SU-DHL-6 (cell line): Measurements from ENCODE around the gene C1orf21.

ENCODE experiments used
- H2AFZ ChIP-seq: fragments of 200-600 bp; sonication (generic); 2 replicates; pipeline ENCODE4 v1.6.1; 2014; ENCODE audit warnings: low read depth, mild to moderate bottlenecking, moderate library complexity, mixed read lengths, antibody characterized with exemption, low read length; ENCODE audit not compliant: severe bottlenecking
- H3F3A ChIP-seq: fragments of 200-600 bp; shearing (Covaris generic); 2 replicates; pipeline ENCODE4 v1.6.0; 2016; ENCODE audit warnings: antibody characterized with exemption, mild to moderate bottlenecking; ENCODE audit not compliant: insufficient read depth
- H3K27ac ChIP-seq: fragments of 200-600 bp; sonication (generic); 2 replicates; pipeline ENCODE4 v1.5.1; 2016; ENCODE audit warnings: low read depth, mild to moderate bottlenecking, low read length, moderate library complexity, mixed read lengths
- H3K27me3 ChIP-seq: fragments of 200-600 bp; sonication (generic), shearing (Covaris generic); 2 replicates; pipeline ENCODE4 v1.6.0; 2014; ENCODE audit warnings: mild to moderate bottlenecking, low read length
- H3K36me3 ChIP-seq: fragments of 200-600 bp; sonication (generic); 2 replicates; pipeline ENCODE4 v1.6.1; 2014; ENCODE audit warnings: mild to moderate bottlenecking, low read length, mixed read lengths
- H3K4me2 ChIP-seq: fragments of 300-600, 200-600 bp; shearing (Covaris generic), sonication (generic); 2 replicates; pipeline ENCODE4 v1.6.0; 2014; ENCODE audit warnings: low read length, low read depth, mild to moderate bottlenecking; ENCODE audit not compliant: poor library complexity, severe bottlenecking
- H3K4me3 ChIP-seq: fragments of 200-600 bp; sonication (generic); 2 replicates; pipeline ENCODE4 v1.5.1; 2014; ENCODE audit warnings: antibody characterized with exemption, low read length, mild to moderate bottlenecking, mixed read lengths; ENCODE audit not compliant: insufficient read depth, poor library complexity, severe bottlenecking
- H3K79me2 ChIP-seq: fragments of 200-600 bp; sonication (generic); 2 replicates; pipeline ENCODE4 v1.6.1; 2014; ENCODE audit warnings: mild to moderate bottlenecking, low read length, moderate library complexity; ENCODE audit not compliant: insufficient read depth
- H3K9ac ChIP-seq: fragments of 200-600 bp; sonication (generic); 2 replicates; pipeline ENCODE4 v1.7.0; 2014; ENCODE audit warnings: mild to moderate bottlenecking, low read length
- H3K9me2 ChIP-seq: fragments of 200-600 bp; sonication (generic); replicated peaks from 2 replicates; pipeline ENCODE4 v1.6.1; 2014; ENCODE audit warnings: low read length; ENCODE audit not compliant: insufficient read depth
- H3K9me3 ChIP-seq: fragments of 200-600 bp; sonication (generic); 2 replicates; pipeline ENCODE4 v1.6.1; 2014; ENCODE audit warnings: low read length, mixed read lengths; ENCODE audit not compliant: insufficient read depth
- H4K20me1 ChIP-seq: fragments of 200-600 bp; sonication (generic); 2 replicates; pipeline ENCODE4 v1.6.1; 2014; ENCODE audit warnings: low read depth, mild to moderate bottlenecking, antibody characterized with exemption, low read length, moderate library complexity, mixed read lengths
- EZH2phosphoT487 ChIP-seq: fragments of 200-600 bp; sonication (generic), shearing (Covaris generic); conservative IDR thresholded peaks from 2 replicates; pipeline ENCODE4 v1.6.1; 2018; ENCODE audit warnings: mild to moderate bottlenecking, antibody characterized with exemption, low read length, moderate library complexity, mixed read lengths
- TF ChIP-seq, protein P1 (sequence below): fragments of 200-600 bp; sonication (generic); IDR thresholded peaks from one replicate; pipeline ENCODE4 v1.5.1; 2017; ENCODE audit warnings: antibody characterized with exemption, mild to moderate bottlenecking, low read length, moderate library complexity; ENCODE audit not compliant: insufficient read depth, poor library complexity, severe bottlenecking

The C1orf21 gene

GRCh38 chr1:184383772-184384323 is 3.0 kb upstream of the C1orf21 start:
- Histone ChIP-seq H3K9ac (no peak overlapping the region), H3F3A (no peaks in the 10 kb centered on the region), H3K9me3 (no peaks in the 10 kb centered on the region), H3K27ac (no peak overlapping the region), H3K4me3 (no peak overlapping the region), H2AFZ (no peak overlapping the region), H3K4me2 (no peak overlapping the region), H3K27me3 (no peaks in the 10 kb centered on the region), H3K79me2 (no peaks in the 10 kb centered on the region), H4K20me1 (no peaks in the 10 kb centered on the region), H3K36me3 (no peaks in the 10 kb centered on the region), H3K9me2 (no peaks in the 10 kb centered on the region)
- TF ChIP-seq, protein P1, sequence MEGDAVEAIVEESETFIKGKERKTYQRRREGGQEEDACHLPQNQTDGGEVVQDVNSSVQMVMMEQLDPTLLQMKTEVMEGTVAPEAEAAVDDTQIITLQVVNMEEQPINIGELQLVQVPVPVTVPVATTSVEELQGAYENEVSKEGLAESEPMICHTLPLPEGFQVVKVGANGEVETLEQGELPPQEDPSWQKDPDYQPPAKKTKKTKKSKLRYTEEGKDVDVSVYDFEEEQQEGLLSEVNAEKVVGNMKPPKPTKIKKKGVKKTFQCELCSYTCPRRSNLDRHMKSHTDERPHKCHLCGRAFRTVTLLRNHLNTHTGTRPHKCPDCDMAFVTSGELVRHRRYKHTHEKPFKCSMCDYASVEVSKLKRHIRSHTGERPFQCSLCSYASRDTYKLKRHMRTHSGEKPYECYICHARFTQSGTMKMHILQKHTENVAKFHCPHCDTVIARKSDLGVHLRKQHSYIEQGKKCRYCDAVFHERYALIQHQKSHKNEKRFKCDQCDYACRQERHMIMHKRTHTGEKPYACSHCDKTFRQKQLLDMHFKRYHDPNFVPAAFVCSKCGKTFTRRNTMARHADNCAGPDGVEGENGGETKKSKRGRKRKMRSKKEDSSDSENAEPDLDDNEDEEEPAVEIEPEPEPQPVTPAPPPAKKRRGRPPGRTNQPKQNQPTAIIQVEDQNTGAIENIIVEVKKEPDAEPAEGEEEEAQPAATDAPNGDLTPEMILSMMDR, result no peak
- no peak for TF ChIP-seq EZH2phosphoT487

DNA sequence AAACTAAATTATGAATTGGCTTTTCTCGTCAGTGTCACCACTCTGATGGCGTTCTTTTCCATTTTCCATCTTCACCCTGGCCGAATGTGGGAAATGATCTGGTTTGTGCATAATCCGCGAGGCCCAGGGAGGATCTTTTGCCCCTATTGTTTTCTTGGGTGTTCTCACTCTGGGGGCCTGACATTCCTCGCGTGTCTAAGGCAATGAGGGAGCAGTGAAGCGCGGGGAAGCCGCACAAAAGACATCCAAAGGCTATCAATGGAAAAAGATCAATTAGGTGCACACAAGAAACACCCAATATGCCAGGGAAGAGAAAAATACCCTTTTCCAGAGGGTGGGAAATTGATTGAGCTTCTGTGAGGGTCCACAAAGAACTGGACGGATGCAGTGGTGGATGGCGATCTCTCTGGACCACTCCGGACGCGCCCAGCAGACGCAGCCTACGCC is 941 bp upstream of the C1orf21 start:
- Histone ChIP-seq H2AFZ (no peak overlapping the region), H3K4me2 (no peak overlapping the region), H3K9ac (no peak overlapping the region), H3K27ac (no peak overlapping the region), H3K27me3 (no peaks in the 10 kb centered on the region; the same call in 1 of the 2 replicates), H3K36me3 (no peaks in the 10 kb centered on the region), H3K79me2 (no peaks in the 10 kb centered on the region), H3K9me2 (no peaks in the 10 kb centered on the region), H3K4me3 (no peak overlapping the region), H4K20me1 (no peaks in the 10 kb centered on the region), H3K9me3 (no peaks in the 10 kb centered on the region), H3F3A (no peaks in the 10 kb centered on the region)
- TF ChIP-seq, protein P1, result no peak
- TF ChIP-seq EZH2phosphoT487, result no peak

GRCh38 chr1:184387069-184387475 is 243 bp downstream of the C1orf21 start:
- Histone ChIP-seq H3K27ac (no peak overlapping the region), H3K4me2 (peak overlapping the region; percentile 17), H3K4me3 (no peak overlapping the region), H3K9ac (no peak overlapping the region), H3K9me2 (no peaks in the 10 kb centered on the region), H3F3A (no peaks in the 10 kb centered on the region), H4K20me1 (no peaks in the 10 kb centered on the region), H3K79me2 (no peaks in the 10 kb centered on the region), H2AFZ (no peak overlapping the region), H3K27me3 (no peaks in the 10 kb centered on the region; the same call in 1 of the 2 replicates), H3K36me3 (no peaks in the 10 kb centered on the region), H3K9me3 (no peaks in the 10 kb centered on the region)
- TF ChIP-seq EZH2phosphoT487, result no peak
- TF ChIP-seq, protein P1, result no peak
